NCI-H82 treated with DMSO at 0.1 percent for 48 hours (cell line): ENCODE results near the gene RAB11FIP3.
"Not testable (repeated sequence)": the region's sequence is repeated elsewhere in the genome, so short reads cannot be mapped to it uniquely, and the experiment has no call there.

Experiments
- DNase-seq: peaks from one replicate; lab custom pipeline; 2025; ENCODE audit not compliant: unreplicated experiment; lab: John Stamatoyannopoulos, UW

Gene RAB11FIP3, protein sequence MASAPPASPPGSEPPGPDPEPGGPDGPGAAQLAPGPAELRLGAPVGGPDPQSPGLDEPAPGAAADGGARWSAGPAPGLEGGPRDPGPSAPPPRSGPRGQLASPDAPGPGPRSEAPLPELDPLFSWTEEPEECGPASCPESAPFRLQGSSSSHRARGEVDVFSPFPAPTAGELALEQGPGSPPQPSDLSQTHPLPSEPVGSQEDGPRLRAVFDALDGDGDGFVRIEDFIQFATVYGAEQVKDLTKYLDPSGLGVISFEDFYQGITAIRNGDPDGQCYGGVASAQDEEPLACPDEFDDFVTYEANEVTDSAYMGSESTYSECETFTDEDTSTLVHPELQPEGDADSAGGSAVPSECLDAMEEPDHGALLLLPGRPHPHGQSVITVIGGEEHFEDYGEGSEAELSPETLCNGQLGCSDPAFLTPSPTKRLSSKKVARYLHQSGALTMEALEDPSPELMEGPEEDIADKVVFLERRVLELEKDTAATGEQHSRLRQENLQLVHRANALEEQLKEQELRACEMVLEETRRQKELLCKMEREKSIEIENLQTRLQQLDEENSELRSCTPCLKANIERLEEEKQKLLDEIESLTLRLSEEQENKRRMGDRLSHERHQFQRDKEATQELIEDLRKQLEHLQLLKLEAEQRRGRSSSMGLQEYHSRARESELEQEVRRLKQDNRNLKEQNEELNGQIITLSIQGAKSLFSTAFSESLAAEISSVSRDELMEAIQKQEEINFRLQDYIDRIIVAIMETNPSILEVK

DNA sequence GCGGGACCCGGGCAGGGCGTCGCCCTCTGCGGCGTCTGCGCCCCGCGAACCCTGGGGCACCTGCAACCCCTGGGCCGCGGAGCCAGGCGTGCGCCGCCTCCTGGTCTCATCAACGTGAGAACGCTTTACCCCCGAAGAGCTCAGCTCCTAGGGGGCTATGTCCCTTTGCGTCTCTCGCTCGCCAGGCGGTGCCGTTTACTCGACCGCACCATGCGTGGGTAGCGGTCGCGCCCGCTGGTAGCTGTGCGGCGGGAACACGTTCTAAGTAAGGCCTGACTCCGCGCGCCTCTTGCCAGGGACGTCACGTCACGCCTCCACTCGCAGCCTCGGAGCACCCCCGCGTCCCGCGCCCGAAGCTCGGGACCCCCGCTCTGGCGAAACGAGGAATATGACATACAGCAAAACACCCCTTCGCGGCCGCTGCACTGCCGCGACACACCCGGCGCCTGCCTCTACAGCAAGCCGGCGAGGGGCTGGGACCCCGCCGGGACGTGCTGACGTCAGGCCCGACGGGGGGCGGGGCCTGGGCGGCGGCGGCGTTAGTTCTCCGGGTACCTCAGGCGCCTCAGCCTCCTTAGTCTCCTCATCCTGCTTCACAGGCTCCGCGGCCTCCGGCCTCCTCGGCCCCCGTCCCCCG, at the start of gene RAB11FIP3:
Gene RAB11FIP3 (plus strand): TSS at position 568 of the 637 bp plus-strand sequence. CDS start 358 bp downstream, outside the sequence.
- peak; percentile 56 for DNase-seq

DNA sequence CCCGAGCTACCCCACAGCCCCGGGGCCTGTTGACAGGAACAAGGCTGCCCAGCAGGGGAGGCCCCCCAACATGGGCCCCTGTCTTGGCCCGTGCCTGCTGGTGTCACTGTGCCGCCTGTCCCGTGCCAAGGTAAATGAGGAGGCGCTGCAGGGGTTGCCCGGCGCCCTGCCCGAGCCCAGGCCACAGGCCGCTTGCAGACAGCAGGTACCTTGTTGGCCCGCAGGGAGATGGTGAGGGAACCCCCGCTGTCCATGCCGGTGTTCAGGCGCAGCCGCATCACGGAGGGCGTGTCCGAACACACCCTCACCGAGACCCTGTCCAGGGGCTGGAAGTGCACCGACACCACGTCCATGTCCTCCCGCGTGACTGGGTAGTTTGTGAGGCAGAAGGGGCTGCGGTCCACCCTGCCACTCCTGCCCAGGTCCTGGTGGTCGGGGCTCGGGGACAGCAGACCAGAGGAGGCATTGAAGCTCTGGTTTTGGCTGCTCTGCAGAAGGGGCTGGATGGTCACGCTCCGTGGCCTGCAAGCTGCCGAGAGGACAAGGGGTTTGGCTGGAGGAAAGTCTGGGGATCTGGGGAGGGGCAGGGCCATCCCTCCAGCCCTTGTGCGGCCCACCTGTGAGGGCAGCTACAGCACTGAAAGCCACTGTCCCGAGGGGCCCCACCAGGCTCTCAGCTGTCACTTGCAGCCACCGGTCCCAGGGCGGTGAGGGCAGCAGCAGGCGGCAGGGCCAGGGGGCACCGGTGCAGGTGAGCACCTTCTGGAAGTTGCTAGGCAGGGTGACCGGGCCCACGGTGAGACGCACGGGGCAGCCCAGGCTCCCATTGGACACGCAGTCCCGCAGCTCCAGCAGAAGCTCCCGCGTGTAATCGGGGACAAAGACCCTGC, 49.3 kb upstream of the RAB11FIP3 start:
- DNase-seq, result no peak

DNA sequence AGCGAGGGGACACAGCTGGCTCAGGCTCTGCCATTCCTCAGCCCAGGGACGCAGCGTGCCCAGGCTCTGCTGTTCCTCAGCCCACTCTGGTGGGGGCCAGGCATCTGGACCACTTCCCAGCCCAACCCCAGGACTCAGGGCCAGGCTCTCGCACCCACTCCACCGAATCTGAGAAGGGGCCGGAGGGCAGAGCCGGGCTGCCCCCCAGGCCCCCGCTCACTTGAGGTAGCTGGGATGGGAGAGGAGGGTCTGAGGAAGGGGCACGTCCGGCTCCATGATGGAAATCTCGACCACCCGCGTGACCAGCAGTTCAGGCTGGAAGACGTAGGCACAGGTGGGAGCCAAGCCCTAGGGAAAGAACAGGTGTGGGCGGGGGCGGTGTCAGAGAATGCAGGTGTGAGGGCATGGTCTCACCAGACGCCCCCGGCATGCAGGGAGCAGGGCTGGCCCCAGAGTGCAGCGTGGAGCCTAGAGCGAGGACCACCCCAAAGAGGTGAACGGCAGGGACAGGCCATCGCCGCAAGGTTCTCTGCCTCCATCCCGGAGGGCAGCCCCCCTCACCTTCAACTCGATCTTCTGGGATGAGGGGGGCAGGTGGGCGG, 48.5 kb upstream of the RAB11FIP3 start:
- DNase-seq, result no peak

DNA sequence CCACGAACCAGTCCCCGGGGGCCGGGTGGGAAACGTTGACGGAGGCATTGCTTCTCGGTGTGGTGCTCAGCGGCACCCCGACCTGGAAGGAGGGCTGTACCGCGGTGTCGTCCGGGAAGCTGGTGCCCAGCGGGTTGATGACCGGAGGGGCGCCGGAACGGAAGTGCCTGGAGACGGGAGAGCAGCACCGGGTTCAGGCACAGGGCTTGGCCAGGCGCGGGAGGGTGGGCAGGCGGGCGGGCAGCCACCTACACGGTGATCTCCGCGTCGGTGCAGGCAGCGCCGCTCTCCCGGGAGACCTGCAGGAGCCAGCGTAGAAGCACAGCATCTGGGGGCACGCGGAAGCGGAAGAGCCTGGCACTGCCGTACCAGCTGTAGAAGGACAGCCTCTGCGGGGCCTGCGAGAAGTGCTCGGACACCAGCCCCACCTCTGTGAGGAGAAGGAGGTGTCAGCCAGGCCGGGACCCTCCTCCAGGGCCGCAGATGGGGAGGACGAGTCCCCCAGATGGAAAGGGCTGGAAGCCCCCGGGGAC, 48.0 kb upstream of the RAB11FIP3 start:
- no peak for DNase-seq

DNA sequence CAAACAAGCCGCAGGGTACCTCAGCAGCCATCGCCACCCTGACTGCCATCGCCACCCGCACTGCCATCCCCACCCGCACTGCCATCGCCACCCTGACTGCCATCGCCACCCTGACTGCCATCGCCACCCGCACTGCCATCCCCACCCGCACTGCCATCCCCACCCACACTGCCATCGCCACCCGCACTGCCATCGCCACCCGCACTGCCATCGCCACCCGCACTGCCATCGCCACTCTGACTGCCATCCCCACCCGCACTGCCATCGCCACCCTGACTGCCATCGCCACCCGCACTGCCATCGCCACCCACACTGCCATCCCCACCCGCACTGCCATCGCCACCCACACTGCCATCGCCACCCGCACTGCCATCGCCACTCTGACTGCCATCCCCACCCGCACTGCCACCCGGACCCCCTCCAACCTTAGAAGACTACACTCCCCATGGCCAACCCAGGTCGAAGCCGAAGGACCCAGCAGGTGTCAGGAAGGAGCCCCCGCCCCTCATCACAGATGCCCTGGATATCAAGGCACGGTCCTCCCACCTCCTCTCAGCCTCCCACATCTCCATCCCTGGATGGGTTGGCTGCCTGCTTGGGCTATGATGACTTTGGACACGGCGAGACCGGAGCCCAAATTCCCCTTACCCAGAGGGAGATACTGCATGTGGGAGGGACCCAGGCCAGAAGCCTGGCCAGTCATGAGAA, 47.2 kb upstream of the RAB11FIP3 start:
- not testable (repeated sequence) for DNase-seq

DNA sequence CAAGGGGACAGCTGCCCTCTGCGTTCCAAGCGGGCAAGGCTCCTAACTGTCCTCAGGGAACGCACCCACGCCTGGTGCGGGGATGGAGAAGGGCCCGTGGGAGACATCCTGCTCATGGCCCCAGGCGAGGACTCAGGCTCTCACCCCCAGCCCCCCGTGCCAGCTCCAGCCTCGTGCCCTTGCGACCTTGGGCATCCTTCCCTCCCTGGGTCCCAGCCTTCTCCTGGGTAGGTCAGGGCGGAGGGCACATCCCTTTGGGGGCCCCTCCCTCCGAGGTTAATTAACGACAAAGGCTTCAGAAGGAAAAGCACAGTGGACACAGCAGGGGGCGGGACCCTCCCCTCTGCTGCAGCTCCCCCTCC, 46.6 kb upstream of the RAB11FIP3 start:
- DNase-seq, result no peak

DNA sequence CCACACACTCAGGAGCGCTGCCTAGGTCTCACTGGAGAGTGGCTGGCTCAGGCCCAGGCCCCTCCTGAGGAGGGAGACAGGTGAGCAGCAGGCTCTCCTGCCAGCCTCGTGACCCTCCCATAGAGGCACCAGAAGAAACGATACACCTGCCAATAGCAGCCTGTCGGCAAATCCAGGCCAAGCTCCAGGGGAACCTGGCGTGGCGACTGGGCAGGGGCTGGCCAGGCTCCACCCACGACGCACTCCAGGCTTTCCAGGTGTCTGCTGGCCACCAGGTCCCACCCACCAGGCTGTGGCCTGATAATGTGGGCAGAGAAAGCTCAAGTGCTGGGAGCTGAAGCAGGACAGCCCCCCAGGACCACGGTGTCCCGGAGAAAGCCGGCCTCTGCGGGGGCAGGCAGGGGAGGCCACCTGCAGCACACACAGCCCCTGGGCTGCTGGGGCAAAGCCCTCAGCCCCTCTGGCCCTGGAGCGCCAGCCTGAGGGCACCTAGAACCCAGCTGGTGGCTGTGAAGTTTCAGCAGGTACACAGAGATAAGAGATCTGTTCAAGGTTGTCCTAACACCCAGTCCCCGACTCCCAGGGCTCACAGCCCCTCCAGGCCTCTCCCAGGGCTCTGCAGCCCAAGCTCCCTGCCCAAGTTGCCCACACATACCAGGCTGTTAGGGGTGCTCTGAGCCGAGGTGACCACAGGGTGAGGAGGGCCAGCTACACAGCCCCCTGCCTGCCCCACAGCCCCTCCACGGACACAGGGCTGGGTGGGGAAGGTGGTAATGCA, 46.1 kb upstream of the RAB11FIP3 start:
- DNase-seq, result no peak

DNA sequence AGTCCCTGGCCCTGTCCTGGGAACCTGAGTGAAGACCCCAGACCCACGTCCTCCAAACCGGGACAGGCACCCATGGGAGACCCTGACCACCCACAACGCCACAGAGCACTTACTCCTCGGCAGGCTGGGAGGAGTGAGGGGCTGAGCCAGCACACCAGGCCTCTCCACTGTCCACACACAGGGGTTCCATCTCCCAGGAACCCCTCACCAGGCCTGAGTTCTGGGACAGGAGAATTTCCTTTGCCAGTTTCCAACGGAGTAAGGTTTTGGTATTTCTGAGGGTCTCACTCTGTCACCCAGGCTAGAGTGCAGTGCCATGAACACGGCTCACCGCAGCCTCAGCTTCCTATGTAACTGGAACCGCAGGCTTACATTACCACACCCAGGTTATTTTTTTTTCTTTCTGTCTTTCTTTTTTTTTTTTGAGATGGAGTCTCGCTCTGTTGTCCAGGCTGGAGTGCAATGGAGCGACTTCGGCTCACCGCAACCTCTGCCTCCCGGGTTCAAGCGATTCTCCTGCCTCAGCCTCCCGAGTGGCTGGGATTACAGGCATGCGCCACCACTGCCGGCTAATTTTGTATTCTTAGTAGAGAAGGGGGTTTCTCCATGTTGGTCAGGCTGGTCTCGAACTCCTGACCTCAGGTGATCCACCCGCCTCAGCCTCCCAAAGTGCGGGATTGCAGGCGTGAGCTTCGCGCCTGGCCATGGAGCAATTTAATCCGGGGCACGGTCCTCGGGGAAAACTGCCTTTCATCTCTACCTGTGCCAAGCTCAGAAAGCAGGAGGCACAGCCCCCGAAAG, 45.3 kb upstream of the RAB11FIP3 start:
- no peak for DNase-seq

DNA sequence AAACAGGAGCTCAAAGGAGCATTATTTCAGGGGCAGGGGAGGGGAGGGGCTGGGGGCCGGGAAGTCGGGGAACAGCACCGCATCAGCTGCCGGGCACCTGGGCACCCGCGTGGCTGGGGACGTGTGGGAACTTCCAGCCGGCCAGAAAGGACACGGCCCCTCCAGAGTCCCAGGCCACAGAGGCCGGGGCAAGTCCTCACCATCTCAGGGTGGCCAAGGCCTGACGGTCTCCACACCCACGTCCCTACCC, 44.8 kb upstream of the RAB11FIP3 start:
- DNase-seq, result no peak

DNA sequence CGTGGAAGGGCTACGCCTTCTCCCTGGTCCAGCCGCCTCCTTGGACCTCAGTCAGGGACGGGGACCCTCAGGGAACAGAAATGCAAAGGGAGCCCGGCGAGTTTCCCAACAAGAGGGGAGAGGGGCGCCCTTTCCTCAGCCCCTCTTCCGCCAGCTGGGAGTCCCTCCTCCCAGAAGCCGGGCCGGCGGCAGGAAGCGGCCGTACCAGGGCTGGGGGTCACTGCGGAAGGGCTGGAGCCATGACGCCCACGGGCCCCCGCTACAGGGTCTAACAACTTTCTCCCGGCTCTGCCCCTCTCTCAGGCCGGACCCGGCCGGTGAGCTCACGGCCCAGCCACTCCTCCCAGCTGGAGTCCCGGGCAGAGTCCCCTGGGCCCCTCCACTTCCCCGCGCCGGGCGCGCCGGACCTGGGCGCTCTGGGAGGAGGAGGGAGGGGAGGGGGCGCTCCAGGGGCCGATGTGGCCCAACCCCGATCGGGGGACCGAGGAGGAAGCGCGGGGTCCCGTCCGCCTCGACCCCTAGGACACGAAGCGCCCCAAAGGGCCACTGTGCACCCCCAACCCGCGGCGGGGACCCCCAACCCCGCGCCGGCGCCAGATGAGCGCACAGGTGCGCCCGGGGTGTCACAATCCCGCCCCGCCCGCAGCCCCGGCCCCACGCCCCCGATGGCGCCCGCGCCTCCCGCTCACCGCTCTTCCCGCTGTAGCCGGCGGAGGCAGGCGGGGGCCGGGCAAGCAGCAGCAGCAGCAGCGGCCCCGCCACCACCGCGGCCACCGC, 44.2 kb upstream of the RAB11FIP3 start:
- DNase-seq, result no peak

DNA sequence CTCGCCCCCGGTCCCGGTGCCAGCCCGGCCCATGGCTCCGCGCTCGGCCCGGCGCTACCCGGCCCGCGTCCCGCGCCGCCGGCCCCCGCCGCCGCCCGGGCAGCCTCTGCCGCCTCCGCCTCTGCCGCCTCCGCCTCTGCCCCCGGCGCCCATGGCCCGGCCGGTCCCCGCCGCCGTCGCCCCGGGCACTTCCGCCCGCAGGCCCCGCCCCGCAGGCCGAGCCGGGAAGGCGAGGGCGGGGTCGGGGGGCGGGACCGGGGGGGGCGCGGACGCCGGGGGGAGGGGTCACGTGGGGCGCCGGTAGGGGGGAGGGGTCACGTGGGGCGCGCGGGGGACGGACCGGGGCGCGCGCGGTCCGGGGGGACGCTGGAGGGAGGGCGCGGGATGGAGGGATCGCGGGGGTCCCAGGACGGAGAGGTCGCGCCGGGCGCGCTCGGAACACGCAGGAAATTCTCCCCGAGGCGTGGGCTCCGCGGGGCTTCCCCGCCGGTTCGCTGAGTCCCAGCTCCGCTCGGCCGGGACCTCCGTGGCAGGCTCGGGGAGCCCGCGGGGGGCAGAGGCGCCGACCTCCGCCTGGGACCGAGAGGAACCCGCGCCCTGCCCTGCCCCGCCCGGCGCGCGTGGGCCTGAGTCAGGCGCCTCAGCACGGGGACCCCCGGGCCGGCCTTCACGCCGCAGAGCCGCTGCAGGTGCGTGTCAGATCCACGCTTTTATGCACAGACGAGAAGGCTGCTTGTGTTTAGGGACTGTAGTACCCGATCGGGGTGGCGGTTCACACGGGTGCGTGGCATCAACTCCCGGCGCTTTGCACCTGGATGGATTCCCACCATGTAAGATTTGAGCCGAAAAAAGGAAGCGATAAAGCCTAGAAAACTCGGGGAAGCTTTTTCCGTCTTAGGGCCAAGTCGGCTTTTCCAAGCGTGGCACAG, 43.4 kb upstream of the RAB11FIP3 start, which contains the start of gene PGAP6:
Gene PGAP6 (minus strand): TSS at position 190 of the 929 bp plus-strand sequence. CDS start 157 bp downstream, at position 33.
- no peak for DNase-seq

DNA sequence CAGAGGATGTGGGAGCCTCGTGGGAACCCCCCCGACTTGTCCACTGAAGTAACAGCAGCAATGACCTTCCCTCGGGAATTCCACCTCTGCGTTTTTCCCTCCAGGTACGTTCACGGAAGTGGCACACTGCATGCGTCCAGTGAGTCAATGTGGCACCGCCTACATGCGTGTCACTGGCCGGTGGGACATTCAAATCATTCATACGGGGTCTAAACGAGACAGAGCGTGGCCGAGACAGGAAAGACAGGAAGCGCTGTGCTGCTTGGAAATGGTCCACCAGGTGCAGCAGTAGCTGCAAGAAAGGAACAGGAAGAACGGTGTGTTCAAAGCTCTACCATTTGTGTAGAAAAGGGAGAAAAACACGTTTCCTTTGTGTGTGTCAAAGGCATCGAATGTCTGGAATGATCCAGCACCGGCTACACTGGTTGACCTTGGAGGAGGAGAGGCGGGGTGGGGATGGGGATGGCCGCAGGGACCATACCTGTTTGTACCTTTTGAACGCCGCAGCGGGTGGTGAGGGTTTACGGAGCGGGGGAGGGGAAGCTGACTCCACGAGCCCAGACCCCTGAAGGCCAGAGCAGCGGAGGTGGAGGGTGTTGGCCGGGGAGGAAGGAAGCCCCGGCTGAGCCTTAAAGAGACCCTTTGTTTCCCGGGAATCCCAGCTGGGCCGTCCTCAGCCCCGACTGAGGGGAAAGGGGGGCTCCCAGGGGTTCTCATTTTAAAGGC, 42.0 kb upstream of the RAB11FIP3 start:
- DNase-seq, result no peak

DNA sequence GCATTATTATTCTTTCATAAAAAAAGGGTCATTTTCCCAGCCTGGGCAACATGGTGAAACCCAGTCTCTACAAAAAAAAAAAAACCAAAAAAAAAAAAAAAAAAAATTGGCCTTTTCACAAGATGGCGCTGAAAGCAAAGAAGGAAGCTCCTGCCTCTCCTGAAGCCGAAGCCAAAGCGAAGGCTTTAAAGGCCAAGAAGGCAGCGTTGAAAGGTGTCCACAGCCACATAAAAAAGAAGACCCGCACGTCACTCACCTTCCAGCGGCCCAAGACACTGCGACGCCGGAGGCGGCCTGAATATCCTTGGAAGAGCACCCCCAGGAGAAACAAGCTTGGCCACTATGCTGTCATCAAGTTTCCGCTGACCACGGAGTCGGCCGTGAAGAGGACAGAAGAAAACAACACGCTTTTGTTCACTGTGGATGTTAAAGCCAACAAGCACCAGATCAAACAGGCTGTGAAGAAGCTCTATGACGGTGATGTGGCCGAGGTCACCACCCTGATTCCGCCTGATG, 38.8 kb upstream of the RAB11FIP3 start:
- DNase-seq, result no peak

DNA sequence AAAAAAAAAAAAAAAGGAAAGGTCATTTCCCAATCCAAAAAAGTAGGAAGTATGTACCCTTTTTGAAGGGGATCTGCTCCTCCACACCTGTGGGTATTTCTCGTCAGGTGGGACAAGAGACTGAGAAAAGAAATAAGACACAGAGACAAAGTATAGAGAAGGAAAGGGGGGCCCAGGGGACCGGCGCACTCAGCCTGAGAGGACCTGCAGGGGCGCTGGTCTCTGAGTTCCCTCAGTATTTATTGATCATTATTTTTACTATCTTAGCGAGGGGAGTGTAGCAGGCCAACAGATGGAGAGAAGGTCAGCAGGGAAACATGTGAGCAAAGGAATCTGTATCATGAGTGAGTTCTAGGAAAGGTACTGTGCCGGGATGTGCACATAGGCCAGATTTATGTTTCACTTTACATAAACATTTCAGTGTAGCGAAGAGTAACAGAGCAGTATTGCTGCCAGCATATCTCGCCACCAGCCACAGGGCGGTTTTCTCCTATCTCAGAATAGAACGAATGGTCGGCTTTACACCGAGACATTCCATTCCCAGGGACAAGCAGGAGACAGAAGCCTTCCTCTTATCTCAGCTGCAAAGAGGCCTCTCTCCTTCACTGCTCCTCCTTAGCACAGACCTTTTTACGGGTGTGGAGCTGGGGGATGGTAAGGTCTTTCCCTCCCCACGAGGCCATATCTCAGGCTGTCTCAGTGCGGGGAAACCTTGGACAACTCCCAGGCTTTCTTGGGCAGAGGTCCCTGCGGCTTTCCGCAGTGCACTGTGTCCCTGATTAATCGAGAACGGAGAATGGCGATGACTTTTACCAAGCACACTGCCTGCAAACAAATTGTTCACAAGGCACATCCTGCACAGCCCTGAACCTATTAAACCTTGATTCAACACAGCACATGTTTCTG, 37.4 kb upstream of the RAB11FIP3 start:
- DNase-seq, result not testable (repeated sequence)
